NCI-H446 (cell line): ENCODE measurements around the gene ARHGAP21.
"Not testable (repeated sequence)": the region's sequence is repeated elsewhere in the genome, so short reads cannot be mapped to it uniquely, and the experiment has no call there.

ENCODE experiments used
- DNase-seq, 2 experiments: peaks; one replicate each; lab custom pipeline; 2025; lab: John Stamatoyannopoulos, UW

Gene ARHGAP21

DNA sequence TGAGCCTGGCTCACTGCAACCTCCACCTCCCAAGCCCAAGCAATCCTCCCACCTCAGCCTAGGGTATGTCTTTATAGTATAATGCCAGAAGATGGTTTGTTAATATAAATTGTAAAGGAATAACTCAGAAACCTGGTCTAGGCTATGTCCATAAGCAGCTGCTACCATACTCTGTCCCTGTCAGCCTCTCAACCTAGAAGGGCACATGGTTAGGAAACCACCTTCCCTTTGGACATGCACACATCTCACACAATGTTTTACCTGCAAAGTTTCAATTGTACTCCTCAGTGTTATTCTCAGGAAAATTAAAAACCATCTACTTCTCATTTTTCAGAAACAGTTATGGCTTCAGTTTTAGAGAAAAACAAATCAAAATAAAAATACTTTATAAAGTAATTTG lies 40.1 kb downstream of the ARHGAP21 start:
- DNase-seq, result no peak

DNA sequence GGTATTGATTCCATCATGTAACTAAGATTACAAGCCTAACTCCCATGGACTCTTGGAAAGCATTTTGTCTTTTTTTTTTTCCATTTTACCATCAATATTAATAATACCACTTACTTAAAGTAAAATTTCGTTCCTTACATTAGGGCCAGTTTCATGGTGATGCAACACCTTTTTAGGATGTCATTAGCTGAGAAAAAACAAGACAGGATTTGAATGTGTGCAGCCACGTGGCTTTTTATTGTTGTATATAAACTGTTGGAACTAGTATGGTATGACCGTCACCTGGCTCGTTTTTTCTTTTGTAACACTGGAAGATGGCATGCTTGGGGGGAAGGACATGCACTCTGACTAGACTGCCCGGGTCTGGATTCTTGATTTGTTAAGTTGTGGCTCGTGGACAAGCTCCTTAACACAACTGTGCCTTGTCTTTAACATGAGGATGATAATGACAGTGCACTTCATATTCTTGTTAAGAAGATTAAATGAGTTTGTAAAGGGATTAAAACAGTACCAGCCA lies 42.1 kb downstream of the ARHGAP21 start:
- DNase-seq, result no peak

DNA sequence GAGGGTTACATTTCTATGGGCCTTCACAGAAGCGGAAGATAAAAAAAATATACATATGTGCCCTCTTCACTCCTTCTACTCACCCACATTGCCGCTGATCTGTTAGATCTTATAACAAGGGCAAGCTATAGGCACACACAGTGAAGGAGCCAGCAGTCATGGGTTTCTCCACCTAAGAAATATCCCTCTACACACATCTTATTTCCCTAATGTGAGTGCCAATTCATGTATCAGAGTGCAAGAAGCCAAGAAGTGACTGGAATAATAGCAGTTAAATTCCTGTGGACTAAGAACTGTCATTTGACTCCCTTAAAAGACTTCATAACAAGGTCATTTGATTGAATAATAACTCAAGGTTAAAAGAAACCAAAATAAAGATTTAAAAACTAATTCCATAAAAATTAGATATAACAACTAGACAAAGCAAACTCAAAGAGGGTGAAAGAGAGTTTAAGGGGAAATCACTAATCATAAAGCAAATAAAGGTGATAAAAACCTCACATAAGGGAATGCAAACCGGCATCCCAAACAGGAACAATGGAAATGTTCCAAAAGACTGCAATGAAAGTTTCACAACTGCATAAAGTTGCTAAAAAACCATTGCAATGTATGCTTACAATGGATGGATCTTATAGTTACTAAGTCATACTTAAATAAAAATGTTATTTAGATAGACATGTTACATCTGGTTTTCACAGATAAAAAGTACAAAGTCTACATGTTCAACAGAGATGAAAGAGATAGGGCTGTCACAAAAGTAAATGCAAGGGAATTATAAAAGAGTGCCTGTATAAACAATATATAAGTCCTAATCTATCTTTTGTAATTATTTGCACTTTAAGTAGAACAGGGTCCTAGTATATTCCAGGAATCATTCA lies 42.8 kb downstream of the ARHGAP21 start:
- no peak for DNase-seq

DNA sequence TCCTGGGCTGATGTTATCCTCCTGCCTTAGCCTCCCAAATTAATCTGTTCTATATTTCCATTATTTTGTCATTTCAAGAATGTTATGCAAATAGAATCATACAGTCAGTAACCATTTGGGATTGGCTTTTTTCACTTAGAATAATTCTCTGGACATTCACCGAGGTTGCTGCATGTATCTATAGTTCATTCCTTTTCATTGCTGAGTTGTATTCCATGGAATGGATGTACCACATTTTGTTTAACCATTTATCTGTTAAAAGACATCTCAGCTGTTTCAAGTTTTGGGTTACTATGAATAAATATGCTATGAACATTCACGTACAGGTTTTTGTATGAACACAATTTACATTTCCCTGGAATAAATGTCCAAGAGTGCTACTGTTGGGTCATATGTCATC lies 44.9 kb downstream of the ARHGAP21 start:
- no peak for DNase-seq

DNA sequence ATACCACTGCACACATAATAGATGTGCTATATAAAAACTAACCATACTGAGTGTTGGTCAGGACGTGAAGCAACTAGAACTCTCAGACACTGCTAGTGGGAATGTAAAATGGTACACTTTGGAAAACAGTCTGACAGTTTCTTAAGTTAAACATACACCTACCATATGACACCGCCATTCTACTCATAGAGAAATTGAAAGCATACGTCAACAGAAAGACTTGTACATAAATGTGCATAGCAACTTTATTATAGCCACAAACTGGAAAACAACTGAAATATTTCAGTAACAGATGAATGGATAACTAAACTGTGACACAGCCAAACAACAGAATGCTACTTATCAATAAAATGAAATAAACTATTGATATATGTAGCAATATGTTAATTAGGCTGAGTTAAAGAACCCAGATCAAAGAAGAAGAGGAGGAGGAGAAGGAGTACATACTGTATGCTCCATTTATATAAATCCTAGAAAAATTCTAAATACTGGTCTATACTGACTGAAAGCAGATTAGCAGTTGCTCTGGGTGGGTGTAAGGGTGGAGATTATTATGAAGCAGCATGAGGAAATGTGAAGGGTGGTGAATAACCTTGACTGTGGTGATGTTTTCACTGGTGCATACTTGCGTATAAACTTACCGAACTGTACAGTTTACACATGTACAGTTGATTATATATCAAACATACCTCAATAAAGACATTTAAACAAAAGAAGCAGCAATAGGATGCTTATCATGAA lies 48.6 kb downstream of the ARHGAP21 start:
- no peak for DNase-seq

DNA sequence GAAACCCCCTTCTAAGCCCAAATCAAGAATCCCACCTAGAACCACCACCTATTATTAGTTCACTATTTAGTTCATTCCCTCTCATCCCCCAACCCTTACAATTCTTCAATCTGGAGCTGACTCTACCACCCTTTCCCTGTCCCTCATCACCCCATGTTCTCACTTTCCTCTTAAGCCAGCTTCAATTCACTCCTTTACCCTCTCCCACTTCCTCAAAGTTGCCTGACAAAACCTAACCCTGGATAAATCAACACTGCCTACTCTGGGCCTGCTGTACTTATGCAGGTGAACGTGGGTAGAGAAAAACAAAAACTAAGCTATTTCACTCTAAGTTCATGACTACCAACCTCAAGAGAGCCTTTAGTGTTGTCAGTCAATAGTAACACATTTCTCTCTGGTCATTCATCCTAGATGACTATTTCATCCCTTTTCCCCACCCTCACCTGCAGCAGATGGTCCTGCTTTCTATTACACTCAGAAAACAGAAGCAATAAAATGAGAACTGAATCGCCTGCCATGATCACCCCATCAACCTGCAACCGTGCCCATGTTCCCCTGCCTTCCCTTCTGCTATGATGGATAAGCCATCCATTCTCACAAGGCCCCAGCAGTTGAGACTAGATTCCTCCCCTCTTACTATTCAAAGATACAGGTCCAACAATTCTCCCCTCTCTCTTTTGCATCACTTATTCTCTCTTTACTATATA lies 52.6 kb downstream of the ARHGAP21 start:
- DNase-seq, result no peak

DNA sequence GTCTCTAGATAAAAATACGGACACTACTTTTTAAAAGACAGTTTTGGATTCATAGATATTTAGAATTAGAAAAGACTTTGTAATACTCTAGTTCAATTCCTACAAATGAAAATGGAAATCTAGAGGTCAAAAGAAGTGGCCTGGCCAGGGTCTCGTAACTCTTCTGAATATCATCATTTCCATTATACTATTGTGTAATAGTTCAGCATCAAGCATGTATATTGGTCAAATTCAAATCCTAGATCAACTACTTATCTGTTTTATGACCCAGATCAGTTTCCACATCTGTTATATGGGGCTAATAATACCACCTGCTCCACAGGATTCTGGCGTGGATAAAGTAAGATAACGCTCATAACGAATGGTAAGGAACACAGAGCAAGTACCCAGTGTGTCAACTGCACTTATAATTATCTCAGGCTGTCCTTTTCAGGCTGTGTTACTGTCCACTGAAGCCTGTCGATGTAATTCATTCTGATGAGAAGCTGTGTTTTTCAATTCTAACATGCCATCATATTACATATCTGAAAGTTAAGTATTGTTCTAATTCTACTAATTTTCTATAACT lies 54.3 kb downstream of the ARHGAP21 start:
- no peak for DNase-seq

DNA sequence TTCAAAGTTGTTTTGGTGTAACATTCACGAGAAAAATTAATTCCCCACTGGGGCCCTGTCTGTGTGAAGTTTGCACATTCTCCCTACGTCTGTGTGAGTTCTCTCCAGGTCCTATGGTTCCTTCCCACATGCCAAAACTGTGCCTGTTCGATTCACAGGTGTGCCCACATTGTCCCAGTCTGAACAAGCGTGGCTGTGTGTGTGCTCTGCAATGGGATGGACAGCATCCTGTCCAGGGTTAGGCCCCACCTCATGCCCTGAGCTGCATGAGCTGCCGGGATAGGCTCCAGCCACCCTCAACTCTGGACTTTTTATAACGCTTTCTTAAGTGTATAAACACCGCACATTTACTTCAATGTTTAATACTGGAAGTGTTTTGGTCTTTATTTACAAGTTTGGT lies 55.4 kb downstream of the ARHGAP21 start:
- DNase-seq, result no peak

DNA sequence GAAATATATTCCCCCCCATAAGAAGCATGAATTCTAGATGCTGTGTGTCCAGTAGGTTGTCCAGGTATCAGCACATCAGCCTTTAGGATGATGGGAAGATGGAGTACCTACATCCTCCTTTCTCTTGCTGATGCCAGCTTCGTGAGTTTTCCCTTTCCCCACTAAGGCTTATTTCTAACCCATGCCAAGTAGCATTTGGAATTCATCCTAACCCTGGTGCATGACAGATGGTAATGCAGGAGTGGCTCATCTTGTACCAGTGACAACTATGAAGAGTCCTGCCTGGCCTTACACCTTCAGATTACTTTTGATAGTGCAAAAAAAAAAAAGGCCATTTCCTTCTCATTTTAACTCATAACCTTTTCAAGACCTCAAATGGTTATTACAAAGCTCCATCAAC lies 58.7 kb downstream of the ARHGAP21 start:
- DNase-seq, result peak; percentile 34 to 65

DNA sequence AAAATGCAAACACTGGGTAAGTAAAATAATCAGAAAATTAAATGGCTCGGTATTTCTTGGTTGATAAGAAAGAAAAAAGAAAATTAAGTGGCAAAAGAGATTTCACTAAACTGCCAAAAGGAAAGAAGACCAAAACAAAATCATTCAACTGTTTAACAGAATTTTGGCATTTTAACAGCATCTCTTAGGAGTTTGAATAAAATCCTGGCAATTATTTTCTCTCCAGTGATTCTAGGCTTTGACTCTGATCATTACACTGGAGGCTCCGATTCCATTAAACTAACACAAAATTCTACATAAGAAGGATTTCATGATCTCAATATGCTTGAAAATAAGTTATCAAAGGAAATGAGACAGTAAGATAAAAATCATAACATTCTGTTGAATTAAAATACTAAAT lies 62.3 kb downstream of the ARHGAP21 start:
- DNase-seq, result no peak

DNA sequence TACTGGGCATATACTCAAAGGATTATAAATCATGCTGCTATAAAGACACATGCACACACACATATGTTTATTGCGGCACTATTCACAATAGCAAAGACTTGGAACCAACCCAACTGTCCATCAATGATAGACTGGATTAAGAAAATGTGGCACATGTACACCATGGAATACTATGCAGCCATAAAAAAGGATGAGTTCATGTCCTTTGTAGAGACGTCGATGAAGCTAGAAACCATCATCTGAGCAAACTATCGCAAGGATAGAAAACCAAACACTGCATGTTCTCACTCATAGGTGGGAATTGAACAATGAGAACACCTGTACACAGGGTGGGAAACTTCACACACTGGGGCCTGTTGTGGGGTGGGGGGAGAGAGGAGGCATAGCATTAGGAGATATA lies 65.4 kb downstream of the ARHGAP21 start:
- not testable (repeated sequence) for DNase-seq

DNA sequence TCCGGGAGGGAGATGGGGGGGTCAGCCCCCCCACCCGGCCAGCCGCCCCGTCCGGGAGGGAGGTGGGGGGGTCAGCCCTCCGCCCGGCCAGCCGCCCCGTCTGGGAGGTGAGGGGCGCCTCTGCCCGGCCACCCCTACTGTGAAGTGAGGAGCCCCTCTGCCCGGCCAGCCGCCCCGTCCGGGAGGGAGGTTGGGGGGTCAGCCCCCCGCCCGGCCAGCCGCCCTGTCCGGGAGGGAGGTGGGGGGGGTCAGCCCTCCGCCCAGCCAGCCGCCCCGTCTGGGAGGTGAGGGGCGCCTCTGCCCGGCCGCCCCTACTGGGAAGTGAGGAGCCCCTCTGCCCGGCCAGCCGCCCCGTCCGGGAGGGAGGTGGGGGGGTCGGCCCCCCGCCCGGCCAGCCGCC lies 67.4 kb downstream of the ARHGAP21 start:
- not testable (repeated sequence) for DNase-seq

DNA sequence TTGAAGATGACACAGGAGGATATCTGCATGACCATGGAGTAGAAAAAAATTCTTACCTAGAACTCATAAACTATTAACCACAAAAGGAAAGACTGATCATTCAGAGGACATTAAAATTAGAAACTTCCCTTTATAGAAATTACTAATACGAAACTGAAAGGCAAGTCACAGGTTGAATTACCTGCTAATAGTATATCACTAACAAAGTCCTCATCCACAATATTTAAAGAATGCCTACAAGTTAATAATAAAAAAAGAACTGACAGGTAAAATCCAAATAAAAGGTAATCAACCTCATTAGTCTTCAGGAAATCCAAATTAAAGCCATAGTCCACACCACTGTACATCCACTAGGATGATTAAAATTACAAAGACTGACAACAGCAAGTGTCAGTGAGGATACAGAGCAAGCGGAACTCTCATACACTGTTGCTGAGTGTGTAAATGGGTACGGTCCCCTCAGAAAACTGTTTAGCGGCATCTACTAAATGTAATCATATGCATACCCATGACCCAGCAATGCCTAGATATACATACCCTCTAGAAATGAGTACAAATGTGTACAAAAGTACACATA lies 71.2 kb downstream of the ARHGAP21 start:
- DNase-seq, result no peak

DNA sequence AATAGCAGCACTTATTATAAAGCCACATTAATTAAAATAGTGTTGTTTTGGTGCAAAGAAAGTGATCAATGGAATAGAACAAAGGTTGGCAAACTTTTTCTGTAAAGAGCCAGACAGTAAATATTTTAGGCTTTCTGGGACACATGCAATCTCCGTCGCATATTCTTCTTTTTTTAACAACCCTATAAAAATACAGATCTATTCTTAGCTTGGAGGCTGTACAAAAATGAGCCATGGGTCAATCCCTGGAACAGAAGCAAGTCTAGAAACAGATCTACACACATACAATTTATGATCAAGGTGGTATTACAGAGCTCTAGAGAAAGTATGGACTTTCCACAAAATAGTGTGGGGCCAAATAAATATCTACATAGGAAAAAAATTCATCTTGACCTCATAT lies 71.8 kb downstream of the ARHGAP21 start:
- DNase-seq, result no peak

DNA sequence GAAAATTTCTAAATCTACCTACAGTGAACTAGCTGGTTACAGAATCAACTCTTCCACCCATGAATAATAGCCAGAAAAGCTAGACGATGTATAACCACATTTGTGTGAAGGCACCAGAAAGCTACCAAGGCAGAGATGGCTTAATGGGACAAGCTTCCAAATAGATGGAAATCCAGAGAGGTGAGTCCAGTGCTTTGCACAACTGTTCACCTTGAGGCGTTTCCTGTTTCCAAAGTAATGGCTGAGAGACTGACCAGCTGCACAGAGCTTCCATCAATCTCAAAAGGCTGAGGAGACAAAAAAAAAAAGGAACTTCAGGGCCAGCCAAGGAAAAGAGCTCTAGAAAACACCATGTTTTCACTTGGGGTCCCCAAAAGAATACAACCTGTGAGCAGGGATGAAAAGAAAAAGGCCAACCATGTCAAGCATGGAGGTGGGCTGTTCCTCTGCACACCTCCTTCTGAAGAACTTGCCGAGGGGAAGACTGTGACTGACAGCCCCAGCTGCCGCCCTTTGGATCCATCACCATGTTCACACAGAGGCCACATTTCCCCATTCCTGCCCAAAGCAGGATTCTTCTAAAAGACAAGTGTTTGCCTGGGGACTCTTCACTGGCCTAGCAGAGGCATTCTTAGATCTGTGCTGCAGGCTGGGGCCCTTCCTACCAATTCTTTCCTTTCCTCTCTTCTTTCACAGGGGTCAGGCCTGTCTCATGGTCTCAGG lies 72.9 kb downstream of the ARHGAP21 start:
- DNase-seq, result no peak

DNA sequence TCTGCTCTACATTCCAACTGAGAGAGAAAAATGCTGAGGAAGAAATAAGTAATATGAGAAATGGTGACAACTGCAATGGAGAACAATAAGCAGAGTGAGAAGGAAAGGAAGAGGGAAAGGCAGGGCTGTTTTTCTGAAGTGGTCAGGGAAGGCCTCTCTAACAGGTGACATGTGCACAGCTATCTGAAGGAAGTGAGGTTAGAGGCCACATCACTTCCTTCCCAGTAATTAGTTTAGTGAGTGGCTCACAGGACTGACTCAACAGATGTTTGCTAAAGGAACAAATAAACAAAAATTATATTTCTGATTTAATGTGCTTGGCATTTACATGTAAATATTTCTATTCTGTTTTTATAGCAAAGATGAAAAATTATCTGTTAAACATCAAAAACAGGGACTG lies 77.9 kb downstream of the ARHGAP21 start:
- DNase-seq, result no peak

DNA sequence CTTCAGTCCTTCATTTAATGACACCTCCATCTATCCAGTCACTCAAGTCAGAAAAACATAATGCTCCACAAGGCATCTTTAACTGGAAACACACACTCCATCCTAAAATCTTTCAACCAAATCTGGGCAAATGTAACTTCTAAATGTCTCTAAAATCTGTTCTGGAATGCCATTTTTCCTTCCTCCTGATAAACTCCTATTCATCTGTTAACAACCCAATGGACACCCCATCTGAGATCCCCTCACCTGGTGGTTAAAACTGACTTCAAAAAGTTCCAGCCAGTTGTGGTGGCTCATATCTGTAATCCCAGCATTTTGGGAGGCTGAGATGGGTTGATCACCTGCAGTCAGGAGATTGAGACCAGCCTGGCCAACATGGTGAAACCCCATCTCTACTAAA lies 78.7 kb downstream of the ARHGAP21 start:
- no peak for DNase-seq

DNA sequence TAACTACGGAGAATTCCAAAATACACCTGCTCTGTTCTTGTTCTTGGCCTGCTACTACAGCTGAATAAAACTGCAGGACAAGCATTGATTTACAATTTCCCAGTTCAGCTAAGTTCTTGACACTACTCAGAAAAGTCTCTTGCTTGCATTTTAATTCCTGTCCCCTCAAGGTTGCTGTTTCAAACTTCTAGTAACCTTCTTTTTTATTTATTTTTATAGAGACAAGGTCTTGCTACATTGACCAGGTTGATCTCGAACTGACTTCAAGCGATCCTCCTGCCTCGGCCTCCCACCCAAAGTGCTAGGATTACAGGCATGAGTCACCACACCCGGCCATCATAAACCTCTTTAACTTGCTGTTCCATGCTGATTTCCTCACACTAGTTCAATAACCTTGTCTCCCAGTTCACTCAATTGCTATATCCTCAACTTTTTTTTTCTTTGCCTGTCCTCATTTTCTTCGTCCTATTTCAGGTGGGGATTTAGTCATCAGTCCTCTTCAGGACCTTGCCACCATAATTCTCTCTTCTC lies 79.9 kb downstream of the ARHGAP21 start:
- DNase-seq, result no peak

DNA sequence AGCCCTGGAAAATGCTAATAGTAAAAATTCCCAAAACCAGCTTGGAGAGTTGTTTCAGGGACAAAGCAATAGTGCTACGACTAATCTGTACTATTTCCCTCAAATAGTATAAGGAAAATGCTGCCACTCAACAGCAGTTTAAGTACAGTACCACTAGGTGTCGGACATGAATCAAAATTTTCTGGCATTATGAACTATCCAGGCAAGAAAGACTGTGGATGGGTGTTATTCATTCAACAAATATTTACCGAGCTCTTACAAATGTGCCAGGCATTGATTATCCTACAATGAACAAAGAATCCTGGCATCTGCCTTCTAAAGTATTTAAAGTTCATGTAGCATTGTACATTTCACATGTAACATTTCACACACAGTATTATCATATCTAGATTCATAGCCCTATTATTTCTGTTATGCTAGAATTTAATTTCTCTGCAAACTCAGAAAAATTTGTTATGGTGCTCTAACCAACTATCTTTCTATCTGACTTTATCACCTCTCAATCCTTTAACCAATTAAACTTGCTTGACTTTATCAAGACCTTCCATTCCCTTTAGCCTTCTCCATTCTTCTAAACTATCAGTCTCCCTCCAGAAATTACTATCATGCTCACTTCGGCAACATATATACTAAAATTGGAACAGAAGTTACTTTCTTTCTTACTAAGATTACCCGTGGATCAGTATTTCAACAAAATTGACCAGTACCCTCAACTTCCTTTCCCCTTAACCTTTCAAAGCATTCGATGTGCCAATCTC lies 80.6 kb downstream of the ARHGAP21 start:
- DNase-seq, result peak; percentile 73 to 80

DNA sequence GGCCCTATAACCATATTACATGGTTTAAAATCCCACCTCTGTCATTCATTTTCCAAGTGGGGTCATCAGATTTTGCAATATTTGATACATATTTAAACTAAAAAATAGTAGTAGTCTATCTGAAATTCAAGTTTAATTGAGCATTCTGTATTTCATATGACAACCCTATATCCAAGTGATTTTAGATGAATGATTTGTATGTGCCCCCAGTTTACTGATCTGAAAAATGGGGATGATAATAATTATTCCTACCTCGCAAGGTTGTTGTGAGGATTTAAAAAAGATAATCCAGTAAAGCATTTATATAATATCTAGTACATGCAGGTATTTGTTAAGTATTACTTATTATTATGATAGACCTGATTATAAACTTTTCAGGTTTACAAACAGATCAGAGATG lies 84.6 kb downstream of the ARHGAP21 start:
- DNase-seq, result no peak
